Measurements from ENCODE around the gene KLF16. TPM values are rescaled to one million over a fixed set of nuclear protein-coding genes. Genes with fewer than 3 reads are reported as not detected.

Gene KLF16
- total RNA-seq, 2 experiments from 2014 or later = 83.8 to 89.2 TPM

DNA sequence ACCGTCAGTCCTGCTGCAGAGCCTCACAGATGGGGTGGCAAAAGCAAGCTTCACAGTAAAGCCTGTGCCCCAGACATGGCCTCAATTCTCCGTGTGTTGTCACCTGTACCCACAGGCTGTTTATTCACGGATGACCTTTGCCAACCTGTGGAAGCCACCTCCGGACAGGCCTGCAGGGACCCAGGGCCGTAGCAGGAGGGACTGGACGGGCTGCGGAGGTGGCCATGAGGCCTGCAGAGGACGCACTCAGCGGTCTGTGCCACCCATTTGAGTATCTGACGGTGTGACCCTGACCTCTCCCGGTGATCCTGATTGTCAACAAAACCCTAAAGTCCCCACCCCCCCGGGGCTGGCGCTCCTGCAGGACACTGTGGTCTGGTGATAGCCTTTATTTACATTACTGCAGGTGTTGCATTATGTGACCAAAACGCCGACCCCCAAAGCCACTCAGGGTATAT lies 7.8 kb upstream of the KLF16 start:
- H3K4me1 Mint-ChIP-seq (ENCODE audit: low read depth) = peaks cover 27% of the 10 kb centered on the region

DNA sequence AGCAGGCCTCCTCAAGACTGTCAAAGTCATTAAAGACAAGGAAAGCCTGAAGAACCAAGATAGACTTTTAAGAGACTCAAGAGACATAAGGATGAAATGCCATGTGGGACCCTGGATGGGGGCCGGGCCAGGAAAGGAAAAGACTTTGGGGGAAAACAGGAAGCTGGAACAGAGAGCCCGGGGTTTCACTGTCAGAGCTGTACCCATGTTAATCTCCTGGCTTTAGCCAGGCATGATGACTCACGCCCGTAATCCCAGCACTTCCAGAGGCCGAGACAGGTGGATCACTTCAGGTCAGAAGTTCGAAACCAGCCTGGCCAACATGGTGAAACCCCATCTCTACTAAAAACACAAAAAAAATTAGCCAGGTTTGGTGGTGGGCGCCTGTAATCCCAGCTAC lies 5.6 kb upstream of the KLF16 start:
- no peak overlapping the region for H3K27ac ChIP-seq (ENCODE audit: low read depth in 1 of 2, low read length in 2 of 2)
- intact Hi-C loops (cut with DNase I, micrococcal nuclease) = no loop called here
- no peaks in the 10 kb centered on the region for H3K9me3 ChIP-seq (ENCODE audit: control insufficient read depth in 1 of 2, insufficient read depth in 1 of 2, low read length in 2 of 2)
- H3K4me3 Mint-ChIP-seq = peak overlapping the region; percentile 11
- peaks cover 28% of the 10 kb centered on the region for H3K36me3 ChIP-seq (ENCODE audit: insufficient read depth, low read length)
- CTCF ChIA-PET = no interaction called here
- H3K27me3 Mint-ChIP-seq = no peaks in the 10 kb centered on the region
- H3K4me3 ChIP-seq (ENCODE audit: low read length) = no peak overlapping the region
- POLR2A ChIA-PET = interaction anchor here (1.0 kb wide), 1 partner anchor 607 kb away, joined by 4 read pairs; the partner anchor contains the start of gene GADD45B
- H3K27ac Mint-ChIP-seq = no peak overlapping the region
- TF ChIP-seq, protein P1, sequence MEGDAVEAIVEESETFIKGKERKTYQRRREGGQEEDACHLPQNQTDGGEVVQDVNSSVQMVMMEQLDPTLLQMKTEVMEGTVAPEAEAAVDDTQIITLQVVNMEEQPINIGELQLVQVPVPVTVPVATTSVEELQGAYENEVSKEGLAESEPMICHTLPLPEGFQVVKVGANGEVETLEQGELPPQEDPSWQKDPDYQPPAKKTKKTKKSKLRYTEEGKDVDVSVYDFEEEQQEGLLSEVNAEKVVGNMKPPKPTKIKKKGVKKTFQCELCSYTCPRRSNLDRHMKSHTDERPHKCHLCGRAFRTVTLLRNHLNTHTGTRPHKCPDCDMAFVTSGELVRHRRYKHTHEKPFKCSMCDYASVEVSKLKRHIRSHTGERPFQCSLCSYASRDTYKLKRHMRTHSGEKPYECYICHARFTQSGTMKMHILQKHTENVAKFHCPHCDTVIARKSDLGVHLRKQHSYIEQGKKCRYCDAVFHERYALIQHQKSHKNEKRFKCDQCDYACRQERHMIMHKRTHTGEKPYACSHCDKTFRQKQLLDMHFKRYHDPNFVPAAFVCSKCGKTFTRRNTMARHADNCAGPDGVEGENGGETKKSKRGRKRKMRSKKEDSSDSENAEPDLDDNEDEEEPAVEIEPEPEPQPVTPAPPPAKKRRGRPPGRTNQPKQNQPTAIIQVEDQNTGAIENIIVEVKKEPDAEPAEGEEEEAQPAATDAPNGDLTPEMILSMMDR (IDR thresholded peaks at IDR 0.05) = no peak
- H3K36me3 Mint-ChIP-seq (ENCODE audit: low read depth) = peaks cover 19% of the 10 kb centered on the region
- no peaks in the 10 kb centered on the region for H3K9me3 Mint-ChIP-seq
- H3K27me3 ChIP-seq (ENCODE audit: control insufficient read depth in 1 of 2, insufficient read depth in 2 of 2, low read length in 2 of 2) = no peaks in the 10 kb centered on the region
- peaks cover 14% of the 10 kb centered on the region for H3K4me1 Mint-ChIP-seq (ENCODE audit: low read depth)
- no peak for ATAC-seq (ENCODE audit: poor library complexity)
- H3K4me1 ChIP-seq (ENCODE audit: insufficient read depth, low read length) = peaks cover 36% of the 10 kb centered on the region
- no peak for DNase-seq

More for the DNA sequence above, 7.8 kb upstream of the KLF16 start:
- Histone ChIP-seq H3K27ac (ENCODE audit: low read depth in 1 of 2, low read length in 2 of 2) (no peak overlapping the region), H3K27me3 (ENCODE audit: control insufficient read depth in 1 of 2, insufficient read depth in 2 of 2, low read length in 2 of 2) (no peaks in the 10 kb centered on the region), H3K36me3 (ENCODE audit: insufficient read depth, low read length) (peaks cover 28% of the 10 kb centered on the region), H3K4me3 (ENCODE audit: low read length) (no peak overlapping the region), H3K9me3 (ENCODE audit: control insufficient read depth in 1 of 2, insufficient read depth in 1 of 2, low read length in 2 of 2) (no peaks in the 10 kb centered on the region), H3K4me1 (ENCODE audit: insufficient read depth, low read length) (peaks cover 31% of the 10 kb centered on the region)
- Mint-ChIP-seq H3K36me3 (ENCODE audit: low read depth) (peaks cover 40% of the 10 kb centered on the region), H3K9me3 (no peaks in the 10 kb centered on the region), H3K4me3 (no peak overlapping the region), H3K27me3 (no peaks in the 10 kb centered on the region), H3K27ac (no peak overlapping the region)
- ChIA-PET POLR2A (no interaction called here), CTCF (no interaction called here)
- ATAC-seq (ENCODE audit: poor library complexity) (no peak), DNase-seq (no peak)
- intact Hi-C loops (cut with DNase I, micrococcal nuclease) = no loop called here
- TF ChIP-seq, protein P1 (IDR thresholded peaks at IDR 0.05) = no peak

DNA sequence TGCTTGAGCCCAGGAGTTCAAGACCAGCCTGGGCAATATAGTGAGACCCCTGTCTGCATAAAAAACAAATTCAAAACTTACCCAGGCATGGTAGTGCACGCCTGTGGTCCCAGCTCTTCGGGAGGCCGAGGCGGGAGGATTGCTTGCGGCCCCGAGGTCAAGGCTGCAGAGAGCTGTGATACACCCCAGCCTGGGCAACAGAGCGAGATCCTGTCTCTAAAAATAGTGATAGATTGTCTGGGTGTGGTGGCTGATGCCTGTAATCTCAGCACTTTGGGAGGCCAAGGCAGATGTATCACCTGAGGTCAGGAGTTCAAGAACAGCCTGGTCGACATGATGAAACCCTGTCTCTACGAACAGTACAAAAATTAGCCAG lies 4.0 kb upstream of the KLF16 start:
- Histone ChIP-seq H3K36me3 (ENCODE audit: insufficient read depth, low read length) (peaks cover 14% of the 10 kb centered on the region), H3K4me1 (ENCODE audit: insufficient read depth, low read length) (peaks cover 20% of the 10 kb centered on the region), H3K4me3 (ENCODE audit: low read length) (no peak overlapping the region), H3K27me3 (ENCODE audit: control insufficient read depth in 1 of 2, insufficient read depth in 2 of 2, low read length in 2 of 2) (no peaks in the 10 kb centered on the region), H3K27ac (ENCODE audit: low read depth in 1 of 2, low read length in 2 of 2) (no peak overlapping the region), H3K9me3 (ENCODE audit: control insufficient read depth in 1 of 2, insufficient read depth in 1 of 2, low read length in 2 of 2) (no peaks in the 10 kb centered on the region)
- ChIA-PET CTCF (no interaction called here), POLR2A (interaction anchor here (1.2 to 3.6 kb wide), 2 partner anchors 8 to 9 kb away, joined by 3 to 41 read pairs; no protein-coding TSS in a partner anchor)
- ATAC-seq (ENCODE audit: poor library complexity) (no peak), DNase-seq (no peak)
- H3K27me3 Mint-ChIP-seq = no peaks in the 10 kb centered on the region
- H3K36me3 Mint-ChIP-seq (ENCODE audit: low read depth) = peaks cover 21% of the 10 kb centered on the region
- TF ChIP-seq, protein P1 (IDR thresholded peaks at IDR 0.05) = no peak
- intact Hi-C loops (cut with DNase I, micrococcal nuclease) = no loop called here
- H3K4me3 Mint-ChIP-seq = no peak overlapping the region
- H3K27ac Mint-ChIP-seq = peak overlapping the region; percentile 36
- H3K4me1 Mint-ChIP-seq (ENCODE audit: low read depth) = peaks cover 13% of the 10 kb centered on the region
- H3K9me3 Mint-ChIP-seq = no peaks in the 10 kb centered on the region
